ENCODE measurements around the gene RECK.
"Not testable (repeated sequence)": the region's sequence is repeated elsewhere in the genome, so short reads cannot be mapped to it uniquely, and the experiment has no call there.

RECK gene

DNA sequence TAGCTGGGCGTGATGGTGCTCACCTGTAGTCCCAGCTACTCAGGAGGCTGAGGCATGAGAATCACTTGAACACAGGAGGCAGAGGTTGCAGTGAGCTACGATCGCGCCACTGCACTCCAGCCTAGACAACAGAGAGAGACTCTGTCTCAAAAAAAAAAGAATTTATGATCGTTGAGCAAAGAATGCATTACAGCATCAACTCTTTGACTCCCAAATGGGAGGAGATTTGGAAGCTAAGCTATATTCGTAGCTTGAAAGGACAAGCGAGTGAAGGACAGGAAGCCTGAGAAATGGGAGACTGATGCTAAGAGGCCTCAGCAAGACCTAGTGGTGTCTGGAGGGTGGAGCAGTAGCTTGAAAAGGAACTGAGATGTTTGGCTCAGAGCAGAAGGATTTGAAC, 122.2 kb downstream of the RECK start:
- DNase-seq (ENCODE audit: low spot score): no peak

DNA sequence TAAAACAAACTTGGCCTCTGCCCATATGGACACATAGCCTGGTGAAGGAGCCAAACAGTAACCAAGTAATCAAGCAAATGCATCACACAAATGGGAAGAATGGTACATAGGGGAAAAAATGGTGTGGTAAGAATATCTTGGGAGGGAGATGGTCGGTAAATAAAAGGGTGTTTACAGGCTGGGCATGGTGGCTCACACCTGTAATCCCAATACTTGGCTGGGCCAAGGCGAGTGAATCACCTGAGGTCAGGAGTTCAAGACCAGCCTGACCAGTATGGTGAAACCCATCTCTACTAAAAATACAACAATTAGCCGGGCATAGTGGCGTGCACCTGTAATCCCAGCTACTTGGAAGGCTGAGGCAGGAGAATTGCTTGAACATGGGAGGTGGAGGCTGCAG, 122.8 kb downstream of the RECK start:
- not testable (repeated sequence) for DNase-seq (ENCODE audit: low spot score)

DNA sequence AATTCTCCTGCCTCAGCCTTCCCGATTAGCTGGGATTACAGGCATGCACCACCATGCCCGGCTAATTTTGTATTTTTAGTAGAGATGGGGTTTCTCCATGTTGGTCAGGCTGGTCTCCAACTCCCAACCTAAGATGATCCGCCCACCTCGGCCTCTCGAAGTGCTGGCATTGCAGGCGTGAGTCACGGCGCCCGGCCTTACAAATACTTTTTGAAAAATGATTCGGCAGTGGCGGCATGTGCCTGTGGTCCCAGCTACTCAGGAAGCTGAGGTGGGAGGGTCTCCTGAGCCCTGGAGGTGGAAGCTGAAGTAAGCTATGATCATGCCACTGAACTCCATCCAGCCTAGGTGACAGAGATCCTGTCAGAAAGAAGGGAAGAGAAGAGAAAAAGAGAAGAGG, 123.4 kb downstream of the RECK start:
- not testable (repeated sequence) for DNase-seq (ENCODE audit: low spot score)

DNA sequence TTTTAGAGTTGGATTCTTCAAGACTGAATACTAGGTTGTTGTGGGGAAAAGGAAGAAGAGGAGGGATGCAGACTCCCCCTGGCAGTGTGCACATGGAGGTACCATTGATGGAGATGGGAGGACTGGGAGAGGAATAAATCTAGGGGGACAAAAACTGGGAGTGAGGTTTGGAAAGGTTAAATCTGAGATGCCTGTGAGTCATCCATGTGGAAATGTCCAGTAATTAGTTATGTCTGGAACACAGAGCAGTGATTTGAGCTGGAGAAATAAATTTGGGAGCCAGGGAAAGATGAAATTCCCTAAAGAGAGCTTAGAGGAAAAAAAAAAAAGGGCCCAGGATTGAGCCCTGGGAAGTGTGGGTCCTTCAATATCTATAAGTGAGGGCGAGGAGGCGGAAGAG, 124.5 kb downstream of the RECK start:
- no peak for DNase-seq (ENCODE audit: low spot score)

DNA sequence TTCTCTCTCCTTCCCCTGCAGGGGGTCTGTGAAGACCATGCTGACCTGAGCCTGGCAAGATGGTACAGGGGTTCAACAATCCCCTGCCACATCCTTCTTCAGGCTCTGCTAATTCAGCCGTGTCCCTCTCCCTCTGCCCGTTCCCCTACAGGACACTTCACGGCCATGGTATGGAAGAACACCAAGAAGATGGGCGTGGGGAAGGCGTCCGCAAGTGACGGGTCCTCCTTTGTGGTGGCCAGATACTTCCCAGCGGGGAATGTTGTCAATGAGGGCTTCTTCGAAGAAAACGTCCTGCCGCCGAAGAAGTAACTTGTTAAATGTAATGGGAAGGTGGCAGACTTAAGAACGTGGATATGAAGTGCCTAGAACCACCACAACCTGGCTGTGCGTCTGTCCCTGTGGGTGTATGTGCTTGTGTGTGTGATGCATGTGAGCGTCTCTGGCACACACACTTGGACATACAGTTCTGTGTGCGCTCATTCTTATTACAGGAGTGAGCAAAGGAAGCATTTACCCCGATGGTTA, 125.6 kb downstream of the RECK start:
- DNase-seq (ENCODE audit: low spot score): no peak

DNA sequence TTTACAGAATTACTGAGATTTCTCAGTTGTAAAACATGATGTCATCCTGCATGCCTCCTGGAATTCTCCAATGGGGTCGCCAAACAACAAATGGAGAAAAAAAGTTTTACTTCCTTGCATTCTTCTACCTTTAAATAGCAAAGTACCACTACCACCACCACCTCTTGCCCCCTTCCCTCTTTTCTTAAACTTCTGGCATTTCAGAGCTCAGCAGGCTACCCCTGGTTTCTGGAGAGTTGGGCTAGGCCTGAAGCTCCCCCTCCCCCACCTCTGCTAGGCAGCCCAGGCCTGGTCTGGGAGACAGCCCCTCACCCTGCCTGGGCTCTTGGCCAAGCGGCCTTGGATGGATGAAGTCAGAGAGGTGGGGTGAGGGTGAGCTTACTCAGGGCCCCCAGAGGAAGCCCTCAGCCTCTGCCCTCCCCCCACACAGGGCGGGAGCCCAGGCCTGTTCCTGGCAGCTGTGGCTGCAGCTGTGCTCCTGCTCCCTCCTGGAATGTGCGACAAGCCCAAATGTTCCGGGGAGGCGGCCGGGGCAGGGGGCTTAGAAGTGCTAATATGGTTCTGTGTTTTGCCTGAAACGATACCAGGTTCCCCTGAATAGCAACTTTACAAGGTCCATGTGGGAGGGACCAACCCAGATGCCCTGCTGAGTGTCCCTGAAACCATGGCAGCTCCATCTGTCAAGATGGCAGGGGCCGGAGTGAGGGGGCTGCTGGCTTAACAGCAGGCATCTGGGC, 126.5 kb downstream of the RECK start:
- DNase-seq (ENCODE audit: low spot score): no peak

DNA sequence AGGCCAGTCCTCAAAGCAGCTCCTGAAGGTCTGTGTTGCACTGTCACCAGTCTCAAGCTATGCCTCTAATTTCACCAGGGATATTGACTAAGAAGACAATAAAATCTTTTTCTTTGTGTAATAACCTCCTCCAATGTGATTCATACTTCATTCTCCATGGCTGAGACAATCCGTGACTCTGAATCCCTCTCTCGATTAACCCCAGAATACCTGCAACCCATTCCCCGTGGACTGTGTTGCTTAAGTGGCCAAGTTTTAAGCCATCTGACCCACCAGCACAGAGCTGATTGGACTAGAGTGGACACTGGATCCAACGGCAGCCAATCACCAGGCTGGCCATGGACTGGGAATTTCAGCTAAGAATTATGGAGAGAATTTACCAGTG, 127.1 kb downstream of the RECK start:
- no peak for DNase-seq (ENCODE audit: low spot score)

DNA sequence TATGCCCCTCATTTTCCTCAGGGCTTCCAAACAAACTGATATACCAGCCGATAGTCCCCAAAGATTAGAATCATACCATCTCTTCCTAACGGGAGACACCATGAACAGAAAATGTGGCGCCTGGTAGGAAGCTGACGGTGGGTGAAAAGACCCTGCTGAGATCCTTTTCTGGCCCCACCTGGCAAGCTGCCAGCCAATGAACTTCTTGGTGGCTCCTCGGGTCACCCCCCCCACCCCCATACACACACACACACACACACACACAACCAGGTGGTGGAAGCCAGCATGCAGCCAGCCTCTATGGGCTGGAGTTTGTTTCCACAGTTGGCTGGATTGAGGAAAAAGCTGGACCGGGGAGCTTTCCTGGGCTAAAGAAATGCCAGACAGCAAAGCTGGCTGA, 127.7 kb downstream of the RECK start:
- no peak for DNase-seq (ENCODE audit: low spot score)

DNA sequence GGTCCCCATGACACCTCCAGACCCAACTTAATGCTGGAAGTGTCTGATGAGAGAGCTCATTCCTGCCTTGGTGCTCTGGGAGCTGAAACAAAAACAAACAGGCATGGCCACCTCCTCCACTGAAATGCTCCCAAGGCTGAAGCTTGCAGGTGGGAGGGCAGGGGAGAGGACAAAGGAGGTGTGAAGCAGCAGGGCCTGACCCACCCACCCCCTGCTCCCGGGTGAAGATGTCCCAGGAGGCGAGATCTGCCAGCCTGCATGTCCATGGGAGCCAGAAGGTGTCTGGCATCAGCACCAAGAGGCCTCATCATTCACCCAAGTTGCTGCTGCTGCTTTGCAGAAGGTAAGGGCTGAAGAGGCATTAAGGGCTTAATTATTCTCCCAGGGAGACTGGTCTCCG, 128.3 kb downstream of the RECK start:
- DNase-seq (ENCODE audit: low spot score): no peak

DNA sequence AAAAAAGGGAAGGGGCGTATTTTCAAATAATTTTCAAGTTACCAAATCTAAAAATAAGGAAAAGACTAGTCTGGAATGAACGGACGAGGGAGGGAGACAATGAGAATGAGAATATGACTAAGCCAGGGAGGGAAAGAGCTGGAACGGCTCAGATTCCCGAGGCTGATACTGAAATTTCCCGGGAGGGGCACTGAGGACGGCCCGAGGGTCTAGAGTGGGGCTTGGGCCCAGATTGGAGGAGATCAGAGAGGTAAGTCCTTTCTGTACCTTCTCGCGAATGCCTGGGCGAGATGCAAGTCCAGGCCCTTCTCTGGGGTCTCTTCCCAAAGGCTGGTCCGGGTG, 129.1 kb downstream of the RECK start:
- no peak for DNase-seq (ENCODE audit: low spot score)

DNA sequence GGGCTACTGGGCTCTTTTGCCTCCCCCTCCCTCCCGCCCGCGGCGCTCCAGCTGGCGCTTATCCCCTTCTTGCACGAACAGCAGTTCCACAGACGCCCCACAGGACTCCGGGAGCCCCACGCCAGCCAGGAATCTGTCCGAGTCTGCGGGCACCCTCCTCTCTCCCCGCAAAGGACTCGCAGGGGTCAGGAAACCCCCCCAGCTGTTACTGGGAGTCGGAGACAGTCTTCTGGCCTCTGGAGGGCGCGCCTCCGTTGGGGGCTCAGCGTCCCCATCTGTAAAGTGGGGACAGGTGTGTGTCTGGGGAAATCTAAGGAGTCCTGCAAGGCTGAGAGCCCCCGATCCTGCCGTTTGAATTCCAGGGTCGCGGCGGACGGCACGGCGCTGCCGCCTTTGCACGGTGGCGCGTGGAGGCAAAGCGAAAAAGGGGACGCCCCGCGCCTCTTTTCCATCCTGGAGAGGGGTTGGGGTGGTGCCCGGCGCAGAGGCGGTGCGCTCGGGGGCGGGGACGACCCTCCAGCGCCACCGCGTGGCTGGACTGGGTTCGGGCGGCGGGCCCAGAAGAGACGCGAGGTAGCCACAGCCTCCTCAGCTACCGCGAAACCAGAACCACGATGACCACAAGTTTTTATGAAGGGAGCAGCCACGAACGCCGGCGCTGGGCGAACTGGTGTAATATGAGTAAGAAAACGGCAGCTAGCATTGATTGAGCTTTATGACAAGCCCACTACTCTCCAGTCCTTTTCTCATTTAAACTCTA, 129.6 kb downstream of the RECK start:
- peak; percentile 77 for DNase-seq (ENCODE audit: low spot score)

DNA sequence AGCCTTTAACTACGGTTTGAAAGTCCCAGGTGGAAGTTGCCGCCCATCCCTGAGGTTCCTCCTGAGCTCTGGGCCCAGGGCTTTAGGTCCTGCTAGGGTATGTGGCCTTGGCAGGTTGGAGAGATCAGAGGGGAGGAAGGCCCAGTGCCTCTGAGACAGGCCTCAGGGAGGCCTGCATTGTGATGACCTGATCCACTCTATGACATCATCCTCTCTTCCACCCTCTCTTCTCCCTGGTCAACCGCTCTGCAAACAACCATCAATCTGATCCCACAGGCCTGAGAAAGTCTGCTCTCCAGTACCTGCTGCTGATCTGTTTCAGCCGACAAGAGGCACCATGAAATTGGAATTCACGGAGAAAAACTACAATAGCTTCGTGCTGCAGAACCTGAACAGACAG, 132.5 kb downstream of the RECK start, which contains the start of gene CCIN:
CCIN (plus strand) TSS at position 223 of the 400 bp plus-strand sequence; CDS start at position 338, 115 bp downstream.
- no peak for DNase-seq (ENCODE audit: low spot score)

DNA sequence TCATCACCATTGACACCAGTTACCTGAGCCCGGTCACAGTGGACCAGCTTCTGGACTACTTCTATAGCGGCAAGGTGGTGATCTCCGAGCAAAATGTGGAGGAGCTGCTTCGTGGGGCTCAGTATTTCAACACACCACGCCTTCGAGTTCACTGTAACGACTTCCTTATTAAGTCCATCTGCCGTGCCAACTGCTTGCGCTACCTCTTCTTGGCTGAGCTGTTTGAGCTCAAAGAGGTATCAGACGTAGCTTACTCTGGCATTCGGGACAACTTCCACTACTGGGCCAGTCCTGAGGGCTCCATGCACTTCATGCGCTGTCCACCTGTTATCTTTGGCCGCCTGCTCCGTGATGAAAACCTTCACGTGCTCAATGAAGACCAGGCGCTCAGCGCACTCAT, 133.0 kb downstream of the RECK start:
- DNase-seq (ENCODE audit: low spot score): no peak

DNA sequence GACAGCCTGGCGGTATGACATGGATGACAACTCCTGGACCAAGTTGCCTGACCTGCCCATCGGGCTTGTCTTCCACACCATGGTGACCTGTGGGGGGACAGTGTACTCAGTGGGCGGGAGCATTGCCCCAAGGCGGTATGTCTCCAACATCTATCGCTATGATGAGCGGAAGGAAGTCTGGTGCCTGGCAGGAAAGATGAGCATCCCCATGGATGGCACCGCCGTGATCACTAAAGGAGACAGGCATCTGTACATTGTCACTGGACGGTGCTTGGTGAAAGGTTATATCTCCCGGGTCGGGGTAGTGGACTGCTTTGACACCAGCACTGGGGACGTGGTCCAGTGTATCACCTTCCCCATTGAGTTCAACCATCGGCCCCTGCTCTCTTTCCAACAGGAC, 133.8 kb downstream of the RECK start:
- no peak for DNase-seq (ENCODE audit: low spot score)

DNA sequence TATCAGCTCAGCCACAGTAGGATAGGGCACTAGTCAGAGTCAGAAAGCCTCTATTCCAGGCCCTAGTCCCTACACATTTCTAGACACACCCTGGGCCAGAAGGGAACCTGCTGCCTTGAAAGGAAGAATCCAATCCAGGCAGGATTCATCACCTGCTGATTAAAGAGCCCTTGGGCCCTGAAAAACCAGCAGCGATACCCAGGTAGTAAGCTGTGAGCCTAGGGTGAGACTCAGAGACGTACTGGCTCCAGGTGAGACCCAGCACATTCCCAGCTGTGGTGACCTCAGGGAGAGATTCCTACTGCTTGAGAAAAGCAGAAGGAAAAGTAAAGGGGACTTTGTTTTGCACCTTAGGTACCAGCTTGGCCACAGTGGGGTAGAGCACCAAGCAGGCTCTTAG, 137.1 kb downstream of the RECK start:
- DNase-seq (ENCODE audit: low spot score): no peak

All from CD4-positive, alpha-beta T cell treated with Interleukin-6 at 100 ng/mL for 8 hours (primary cell).